ENCODE results near the gene ZNF653.

GRCh38 chr19:11479898-11480714 lies 25.5 kb downstream of the ZNF653 start:
- TF ChIP-seq CTCF (conservative IDR thresholded peaks at IDR 0.05; ENCODE audit: low read length) (no peak), EZH2phosphoT487 (IDR thresholded peaks at IDR 0.05; ENCODE audit: borderline replicate concordance, low read depth, low read length) (no peak)

Measured in OCI-LY7 (cell line).